NCI-H2029 (cell line): ENCODE data around the gene CDH5.
"Not testable (repeated sequence)": the region's sequence is repeated elsewhere in the genome, so short reads cannot be mapped to it uniquely, and the experiment has no call there.

ENCODE experiments used
- DNase-seq: peaks from one replicate; lab custom pipeline; 2025; lab: John Stamatoyannopoulos, UW

CDH5 gene

GRCh38 chr16:66437391-66437945 lies 71.0 kb downstream of the CDH5 start:
- no peak for DNase-seq

GRCh38 chr16:66438536-66438935 lies 72.0 kb downstream of the CDH5 start:
- DNase-seq, result no peak

- DNase-seq, result no peak
These were observed 72.7 kb downstream of the CDH5 start for GRCh38 chr16:66439051-66439730.

- DNase-seq, result no peak
These were observed 73.8 kb downstream of the CDH5 start for GRCh38 chr16:66440271-66440802.

- no peak for DNase-seq
These were observed 74.5 kb downstream of the CDH5 start for GRCh38 chr16:66440970-66441369.

GRCh38 chr16:66441586-66442375 lies 75.3 kb downstream of the CDH5 start:
- DNase-seq, result no peak

- no peak for DNase-seq
These were observed 76.2 kb downstream of the CDH5 start for GRCh38 chr16:66442502-66443268.

- no peak for DNase-seq
These were observed 76.8 kb downstream of the CDH5 start for GRCh38 chr16:66443269-66443652.

- no peak for DNase-seq
These were observed 77.6 kb downstream of the CDH5 start for GRCh38 chr16:66444049-66444481.

- no peak for DNase-seq
These were observed 80.2 kb downstream of the CDH5 start for GRCh38 chr16:66446737-66447136.

- no peak for DNase-seq
These were observed 81.0 kb downstream of the CDH5 start for GRCh38 chr16:66447491-66447890.

- DNase-seq, result no peak
These were observed 85.1 kb downstream of the CDH5 start for GRCh38 chr16:66451548-66451947.

GRCh38 chr16:66453230-66453629 lies 86.7 kb downstream of the CDH5 start:
- DNase-seq, result not testable (repeated sequence)
